ENCODE data around the gene SMIM30.

- no peak for TF ChIP-seq CTCF (conservative IDR thresholded peaks at IDR 0.05; ENCODE audit: low read length)
- no peak for TF ChIP-seq EZH2phosphoT487 (IDR thresholded peaks at IDR 0.05; ENCODE audit: borderline replicate concordance, low read depth, low read length)
Observed at GRCh38 chr7:113131367-113131766, 13.0 kb upstream of the SMIM30 start.
